K562 (cell line): ENCODE results near the gene ZNF468. TPM values are rescaled to one million over a fixed set of nuclear protein-coding genes. Genes with fewer than 3 reads are reported as not detected.
A peak's percentile ranks its signal among the peaks of the same experiment; 100 is the strongest.

Experiments
- CBFA2T2 ChIP-seq: fragments of 450-650 bp; conservative IDR thresholded peaks from 2 replicates; pipeline ENCODE4 v1.6.1; 2017; ENCODE audit warnings: mild to moderate bottlenecking
- CBX3 ChIP-seq, 2 experiments: IDR thresholded peaks; 1 replicate in 1 of 2; 2 replicates in 1 of 2; pipeline ENCODE4 v1.6.1; 2012; ENCODE audit warnings: inconsistent platforms in 2 of 2, low read length in 2 of 2, borderline replicate concordance in 1 of 2, control low read depth in 1 of 2
- CGGBP1 ChIP-seq: fragments of 250-450 bp; sonication (Bioruptor Pico); IDR thresholded peaks from 2 replicates; pipeline ENCODE4 v1.9.0; 2021; ENCODE audit warnings: mild to moderate bottlenecking
- CHCHD3 ChIP-seq: fragments of 250-450 bp; sonication (Bioruptor Pico); IDR thresholded peaks from 2 replicates; pipeline ENCODE4 v2.1.2; 2022; ENCODE audit warnings: mild to moderate bottlenecking
- CXXC5 ChIP-seq: fragments of 250-450 bp; sonication (Bioruptor Pico); IDR thresholded peaks from 2 replicates; pipeline ENCODE4 v1.8.0; 2022; ENCODE audit warnings: inconsistent platforms, mild to moderate bottlenecking, moderate library complexity
- ELF1 ChIP-seq: fragments of 200-800 bp; sonication (Bioruptor generic); IDR thresholded peaks from 2 replicates; pipeline ENCODE4 v1.6.1; 2016; ENCODE audit warnings: missing genetic modification characterization, missing compliant biosample characterization
- ESRRB ChIP-seq: fragments of 250-450 bp; sonication (Bioruptor Pico); IDR thresholded peaks from 2 replicates; pipeline ENCODE4 v1.5.0; 2020; ENCODE audit warnings: mild to moderate bottlenecking, moderate library complexity, borderline replicate concordance
- GATA2 ChIP-seq: sonication (generic); formaldehyde crosslinking; IDR thresholded peaks from 2 replicates; pipeline ENCODE4 v1.4.0; 2020; ENCODE audit warnings: mild to moderate bottlenecking, missing genetic modification reagents
- ILK ChIP-seq: fragments of 450-650 bp; IDR thresholded peaks from 2 replicates; pipeline ENCODE4 v1.6.1; 2016; ENCODE audit warnings: missing genetic modification characterization, low read depth, mild to moderate bottlenecking, missing compliant biosample characterization, moderate library complexity, borderline replicate concordance
- KLF1 ChIP-seq: fragments of 450-650 bp; IDR thresholded peaks from 2 replicates; pipeline ENCODE4 v1.6.1; 2016; ENCODE audit warnings: missing genetic modification characterization, missing compliant biosample characterization
- MTF1 ChIP-seq: fragments of 250-450 bp; sonication (Bioruptor Pico); IDR thresholded peaks from 2 replicates; pipeline ENCODE4 v1.9.0; 2021; ENCODE audit warnings: moderate library complexity, mild to moderate bottlenecking, inconsistent platforms, borderline replicate concordance
- SMARCE1 ChIP-seq: fragments of 450-650 bp; IDR thresholded peaks from 2 replicates; pipeline ENCODE4 v1.7.1; 2016; ENCODE audit warnings: mild to moderate bottlenecking
- VEZF1 ChIP-seq: fragments of 200-800 bp; sonication (Bioruptor generic); IDR thresholded peaks from 2 replicates; pipeline ENCODE4 v1.6.1; 2017; ENCODE audit warnings: missing genetic modification characterization, missing compliant biosample characterization
- ZNF174 ChIP-seq: fragments of 250-450 bp; sonication (Bioruptor Pico); IDR thresholded peaks from 2 replicates; pipeline ENCODE4 v1.4.0; 2020; ENCODE audit warnings: mild to moderate bottlenecking
- polyA plus RNA-seq, 8 experiments: library from polyadenylated mRNA; depleted of rRNA in 4 of 8; stranded (reverse) in 5 of 8; unstranded in 3 of 8; fragments of >200 nt; fragmentation: Nextera tagmentation in 2 of 8; fragmentation: Illumina TruSeq in 1 of 8; extraction: Ambion mirVana in 2 of 8; extraction: Trizol in 1 of 8; gene quantifications; 2 replicates each; pipeline versions ENCODE4 v1.2.1 to v1.2.3, GENCODE V29; 2011 to 2014; ENCODE audit warnings: inconsistent platforms in 1 of 8, missing spikeins in 1 of 8
- total RNA-seq, 7 experiments: library from RNA; depleted of rRNA in 6 of 7; stranded (reverse); fragments of >200 nt in 6 of 7; fragmentation: Illumina TruSeq in 2 of 7; extraction: Trizol in 2 of 7; gene quantifications; 2 replicates each; pipeline versions ENCODE4 v1.2.1 to v1.2.3, GENCODE V29; 2011 to 2021; ENCODE audit warnings: low replicate concordance in 1 of 7
- TF ChIP-seq, protein P1 (sequence below): sonication (generic); formaldehyde crosslinking; IDR thresholded peaks from 2 replicates; pipeline ENCODE4 v1.8.0; 2023; ENCODE audit warnings: mild to moderate bottlenecking, missing genetic modification reagents
- TF ChIP-seq, protein P2 (sequence below): fragments of 250-450 bp; sonication (Bioruptor Pico); IDR thresholded peaks from 2 replicates; pipeline ENCODE4 v1.4.0; 2020; ENCODE audit warnings: borderline replicate concordance
- TF ChIP-seq, protein P3 (sequence below), 2 experiments: fragments of 450-650 bp in 1 of 2; sonication (generic) in 1 of 2; formaldehyde crosslinking in 1 of 2; IDR thresholded peaks in 1 of 2; conservative IDR thresholded peaks in 1 of 2; 2 replicates each; pipeline versions ENCODE4 v1.6.1 to v1.8.1; 2016 to 2023; ENCODE audit warnings: mild to moderate bottlenecking in 2 of 2, moderate library complexity in 2 of 2, inconsistent platforms in 1 of 2, missing genetic modification reagents in 1 of 2

ZNF468 gene
- total and polyA plus RNA-seq, 9 of the 15 experiments (the other 6 are each of a cell fraction or from before 2014, with no cell fraction given): 15.9 to 36.2 (median 23.2) TPM

DNA sequence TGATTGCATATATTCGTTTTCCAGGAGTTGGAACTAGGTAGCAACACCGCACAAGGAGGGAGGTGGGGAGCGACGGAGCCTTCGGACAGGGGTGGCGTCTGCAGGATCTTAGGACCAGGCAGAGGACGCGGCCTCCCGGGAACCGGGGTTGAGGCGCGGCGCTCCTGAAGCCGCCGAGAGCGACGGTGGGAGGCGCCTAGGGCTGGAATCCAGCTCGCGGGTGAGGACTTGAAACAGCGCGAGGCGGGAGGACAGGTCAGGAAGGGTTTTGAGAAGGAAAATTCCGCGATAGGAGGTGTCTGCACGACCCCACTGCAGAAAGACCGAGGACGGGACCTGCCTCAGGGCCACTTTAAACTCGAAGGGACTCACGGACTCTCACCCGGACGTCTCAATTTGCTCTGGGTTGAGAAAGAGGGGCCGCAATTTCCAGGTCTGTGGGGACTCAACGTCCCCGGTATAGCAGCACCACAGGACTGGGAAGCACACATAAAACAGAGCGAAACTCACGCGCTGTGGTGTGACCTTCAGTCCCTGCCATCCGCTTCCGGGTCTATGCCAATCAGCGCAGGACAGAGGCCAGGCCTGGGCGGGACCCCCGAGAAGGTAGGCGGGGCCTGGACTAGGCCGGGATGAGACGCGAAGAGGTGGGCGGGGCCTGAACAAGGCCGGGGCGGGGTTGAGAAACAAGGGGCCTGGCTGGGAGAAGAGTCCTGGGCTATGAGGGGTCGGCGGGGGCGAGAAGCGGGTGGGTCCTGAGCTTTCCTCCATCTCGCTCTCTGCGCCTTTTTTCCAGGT lies 39.9 kb upstream of the ZNF468 start, which contains the start of gene ZNF320 (continued):
- TF ChIP-seq, protein P1, sequence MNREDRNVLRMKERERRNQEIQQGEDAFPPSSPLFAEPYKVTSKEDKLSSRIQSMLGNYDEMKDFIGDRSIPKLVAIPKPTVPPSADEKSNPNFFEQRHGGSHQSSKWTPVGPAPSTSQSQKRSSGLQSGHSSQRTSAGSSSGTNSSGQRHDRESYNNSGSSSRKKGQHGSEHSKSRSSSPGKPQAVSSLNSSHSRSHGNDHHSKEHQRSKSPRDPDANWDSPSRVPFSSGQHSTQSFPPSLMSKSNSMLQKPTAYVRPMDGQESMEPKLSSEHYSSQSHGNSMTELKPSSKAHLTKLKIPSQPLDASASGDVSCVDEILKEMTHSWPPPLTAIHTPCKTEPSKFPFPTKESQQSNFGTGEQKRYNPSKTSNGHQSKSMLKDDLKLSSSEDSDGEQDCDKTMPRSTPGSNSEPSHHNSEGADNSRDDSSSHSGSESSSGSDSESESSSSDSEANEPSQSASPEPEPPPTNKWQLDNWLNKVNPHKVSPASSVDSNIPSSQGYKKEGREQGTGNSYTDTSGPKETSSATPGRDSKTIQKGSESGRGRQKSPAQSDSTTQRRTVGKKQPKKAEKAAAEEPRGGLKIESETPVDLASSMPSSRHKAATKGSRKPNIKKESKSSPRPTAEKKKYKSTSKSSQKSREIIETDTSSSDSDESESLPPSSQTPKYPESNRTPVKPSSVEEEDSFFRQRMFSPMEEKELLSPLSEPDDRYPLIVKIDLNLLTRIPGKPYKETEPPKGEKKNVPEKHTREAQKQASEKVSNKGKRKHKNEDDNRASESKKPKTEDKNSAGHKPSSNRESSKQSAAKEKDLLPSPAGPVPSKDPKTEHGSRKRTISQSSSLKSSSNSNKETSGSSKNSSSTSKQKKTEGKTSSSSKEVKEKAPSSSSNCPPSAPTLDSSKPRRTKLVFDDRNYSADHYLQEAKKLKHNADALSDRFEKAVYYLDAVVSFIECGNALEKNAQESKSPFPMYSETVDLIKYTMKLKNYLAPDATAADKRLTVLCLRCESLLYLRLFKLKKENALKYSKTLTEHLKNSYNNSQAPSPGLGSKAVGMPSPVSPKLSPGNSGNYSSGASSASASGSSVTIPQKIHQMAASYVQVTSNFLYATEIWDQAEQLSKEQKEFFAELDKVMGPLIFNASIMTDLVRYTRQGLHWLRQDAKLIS (CRISPR knock-in tag): peak; percentile 90
- TF ChIP-seq GATA2 (no peak), KLF1 (tag) (no peak), CGGBP1 (CRISPR knock-in tag) (no peak), ILK (tag) (no peak), CBX3 (IDR thresholded peaks at IDR 0.05; ENCODE audit: borderline replicate concordance in 1 of 2, low read length in 2 of 2) (no peak), ZNF174 (CRISPR knock-in tag) (no peak), MTF1 (CRISPR knock-in tag) (no peak), VEZF1 (no peak), CBFA2T2 (no peak), CXXC5 (CRISPR knock-in tag) (peak; percentile 51; the same call in 1 of the 2 replicates), SMARCE1 (no peak), ELF1 (tag) (peak; percentile 84), ESRRB (CRISPR knock-in tag) (no peak), CHCHD3 (no peak)
- TF ChIP-seq, protein P2, sequence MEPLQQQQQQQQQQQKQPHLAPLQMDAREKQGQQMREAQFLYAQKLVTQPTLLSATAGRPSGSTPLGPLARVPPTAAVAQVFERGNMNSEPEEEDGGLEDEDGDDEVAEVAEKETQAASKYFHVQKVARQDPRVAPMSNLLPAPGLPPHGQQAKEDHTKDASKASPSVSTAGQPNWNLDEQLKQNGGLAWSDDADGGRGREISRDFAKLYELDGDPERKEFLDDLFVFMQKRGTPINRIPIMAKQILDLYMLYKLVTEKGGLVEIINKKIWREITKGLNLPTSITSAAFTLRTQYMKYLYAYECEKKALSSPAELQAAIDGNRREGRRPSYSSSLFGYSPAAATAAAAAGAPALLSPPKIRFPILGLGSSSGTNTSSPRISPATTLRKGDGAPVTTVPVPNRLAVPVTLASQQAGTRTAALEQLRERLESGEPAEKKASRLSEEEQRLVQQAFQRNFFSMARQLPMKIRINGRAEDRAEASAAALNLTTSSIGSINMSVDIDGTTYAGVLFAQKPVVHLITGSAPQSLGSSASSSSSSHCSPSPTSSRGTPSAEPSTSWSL (CRISPR knock-in tag): no peak
- TF ChIP-seq, protein P3, sequence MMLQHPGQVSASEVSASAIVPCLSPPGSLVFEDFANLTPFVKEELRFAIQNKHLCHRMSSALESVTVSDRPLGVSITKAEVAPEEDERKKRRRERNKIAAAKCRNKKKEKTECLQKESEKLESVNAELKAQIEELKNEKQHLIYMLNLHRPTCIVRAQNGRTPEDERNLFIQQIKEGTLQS (IDR thresholded peaks at IDR 0.05): no peak
- TF ChIP-seq, protein P3 (CRISPR knock-in tag; conservative IDR thresholded peaks at IDR 0.05): no peak
